ENCODE measurements around the gene MACROD2. TPM values are rescaled to one million over a fixed set of nuclear protein-coding genes. Genes with fewer than 3 reads are reported as not detected.

The MACROD2 gene
- polyA plus RNA-seq, 2 of the 4 experiments (the other 2 are of a cell fraction): 0.96 to 1.3 TPM

- no peak overlapping the region for H3K27ac ChIP-seq
- ChIA-PET CTCF (interaction anchor here (0.6 to 2.3 kb wide), 2 partner anchors 10 to 34 kb away, joined by 3 to 12 read pairs; no protein-coding TSS in a partner anchor), POLR2A (no interaction called here)
- no peak overlapping the region for H3K4me3 ChIP-seq
- TF ChIP-seq CBX8 (IDR thresholded peaks at IDR 0.05) (no peak), MAFK (IDR thresholded peaks at IDR 0.05; ENCODE audit: partially characterized antibody) (no peak), USF2 (IDR thresholded peaks at IDR 0.05) (no peak), CEBPB (IDR thresholded peaks at IDR 0.05) (no peak), ELK1 (IDR thresholded peaks at IDR 0.05; ENCODE audit: low read depth, low read length) (no peak), TP53 (CRISPR knock-in tag; IDR thresholded peaks at IDR 0.05) (no peak), NR3C1 (IDR thresholded peaks at IDR 0.05) (no peak), CHD2 (IDR thresholded peaks at IDR 0.05; ENCODE audit: low read length, partially characterized antibody) (no peak), JUN (IDR thresholded peaks at IDR 0.05) (no peak), HEYL (CRISPR knock-in tag; IDR thresholded peaks at IDR 0.05) (no peak), REST (IDR thresholded peaks at IDR 0.05) (no peak), EHF (CRISPR knock-in tag; IDR thresholded peaks at IDR 0.05) (no peak), TFCP2L1 (CRISPR knock-in tag; IDR thresholded peaks at IDR 0.05) (no peak), PHF8 (IDR thresholded peaks at IDR 0.05; ENCODE audit: borderline replicate concordance, low read depth) (no peak), ZNF302 (CRISPR knock-in tag; IDR thresholded peaks at IDR 0.05) (no peak), SREBF2 (IDR thresholded peaks at IDR 0.05) (no peak)
- TF ChIP-seq, protein P1, sequence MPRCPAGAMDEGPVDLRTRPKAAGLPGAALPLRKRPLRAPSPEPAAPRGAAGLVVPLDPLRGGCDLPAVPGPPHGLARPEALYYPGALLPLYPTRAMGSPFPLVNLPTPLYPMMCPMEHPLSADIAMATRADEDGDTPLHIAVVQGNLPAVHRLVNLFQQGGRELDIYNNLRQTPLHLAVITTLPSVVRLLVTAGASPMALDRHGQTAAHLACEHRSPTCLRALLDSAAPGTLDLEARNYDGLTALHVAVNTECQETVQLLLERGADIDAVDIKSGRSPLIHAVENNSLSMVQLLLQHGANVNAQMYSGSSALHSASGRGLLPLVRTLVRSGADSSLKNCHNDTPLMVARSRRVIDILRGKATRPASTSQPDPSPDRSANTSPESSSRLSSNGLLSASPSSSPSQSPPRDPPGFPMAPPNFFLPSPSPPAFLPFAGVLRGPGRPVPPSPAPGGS (IDR thresholded peaks at IDR 0.05): no peak
- TF ChIP-seq, protein P2, sequence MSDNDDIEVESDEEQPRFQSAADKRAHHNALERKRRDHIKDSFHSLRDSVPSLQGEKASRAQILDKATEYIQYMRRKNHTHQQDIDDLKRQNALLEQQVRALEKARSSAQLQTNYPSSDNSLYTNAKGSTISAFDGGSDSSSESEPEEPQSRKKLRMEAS (IDR thresholded peaks at IDR 0.05): no peak
- TF ChIP-seq, protein P3, sequence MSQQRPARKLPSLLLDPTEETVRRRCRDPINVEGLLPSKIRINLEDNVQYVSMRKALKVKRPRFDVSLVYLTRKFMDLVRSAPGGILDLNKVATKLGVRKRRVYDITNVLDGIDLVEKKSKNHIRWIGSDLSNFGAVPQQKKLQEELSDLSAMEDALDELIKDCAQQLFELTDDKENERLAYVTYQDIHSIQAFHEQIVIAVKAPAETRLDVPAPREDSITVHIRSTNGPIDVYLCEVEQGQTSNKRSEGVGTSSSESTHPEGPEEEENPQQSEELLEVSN (IDR thresholded peaks at IDR 0.05; ENCODE audit: borderline replicate concordance, low read depth): no peak
- WGBS (ENCODE audit: missing lambda C conversion rate): 80% methylated on average over 5 of the region's 5 CpGs
- DNase-seq (ENCODE audit: low read depth in 1 of 2, low spot score in 1 of 2) (no peak), ATAC-seq (no peak), FAIRE-seq (no peak)
- H3K9me3 ChIP-seq: no peaks in the 10 kb centered on the region
- no peak overlapping the region for H3K4me2 ChIP-seq
- H3K4me1 ChIP-seq: no peaks in the 10 kb centered on the region; the same call in 2 of the 3 replicates
Observed at GRCh38 chr20:14064921-14065320, 69.6 kb downstream of the MACROD2 start.

GRCh38 chr20:14065774-14066173, 70.5 kb downstream of the MACROD2 start:
- no peaks in the 10 kb centered on the region for H3K9me3 ChIP-seq
- H3K27ac ChIP-seq: no peak overlapping the region
- no peak overlapping the region for H3K4me2 ChIP-seq
- CTCF ChIA-PET: interaction anchor here (0.6 to 2.3 kb wide), 2 partner anchors 11 to 33 kb away, joined by 3 to 12 read pairs; no protein-coding TSS in a partner anchor
- no peaks in the 10 kb centered on the region; the same call in 2 of the 3 replicates for H3K4me1 ChIP-seq
- WGBS (ENCODE audit: missing lambda C conversion rate): 63% methylated on average over 3 of the region's 3 CpGs
- FAIRE-seq: peak; percentile 23
- no peak for ATAC-seq
- POLR2A ChIA-PET: no interaction called here
- no peak for DNase-seq (ENCODE audit: low read depth in 1 of 2, low spot score in 1 of 2)
- no peak overlapping the region for H3K4me3 ChIP-seq
- TF ChIP-seq, protein P4, sequence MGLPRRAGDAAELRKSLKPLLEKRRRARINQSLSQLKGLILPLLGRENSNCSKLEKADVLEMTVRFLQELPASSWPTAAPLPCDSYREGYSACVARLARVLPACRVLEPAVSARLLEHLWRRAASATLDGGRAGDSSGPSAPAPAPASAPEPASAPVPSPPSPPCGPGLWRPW (IDR thresholded peaks at IDR 0.05): no peak
- no peak for TF ChIP-seq MAZ (IDR thresholded peaks at IDR 0.05; ENCODE audit: borderline replicate concordance, low read depth, low read length)
- TF ChIP-seq RCOR1 (IDR thresholded peaks at IDR 0.05; ENCODE audit: low read depth, low read length): no peak
- TF ChIP-seq POLR2AphosphoS2 (conservative IDR thresholded peaks at IDR 0.05; ENCODE audit: low read length): no peak
- no peak for TF ChIP-seq RARB (CRISPR knock-in tag; IDR thresholded peaks at IDR 0.05)
- TF ChIP-seq, protein P5, sequence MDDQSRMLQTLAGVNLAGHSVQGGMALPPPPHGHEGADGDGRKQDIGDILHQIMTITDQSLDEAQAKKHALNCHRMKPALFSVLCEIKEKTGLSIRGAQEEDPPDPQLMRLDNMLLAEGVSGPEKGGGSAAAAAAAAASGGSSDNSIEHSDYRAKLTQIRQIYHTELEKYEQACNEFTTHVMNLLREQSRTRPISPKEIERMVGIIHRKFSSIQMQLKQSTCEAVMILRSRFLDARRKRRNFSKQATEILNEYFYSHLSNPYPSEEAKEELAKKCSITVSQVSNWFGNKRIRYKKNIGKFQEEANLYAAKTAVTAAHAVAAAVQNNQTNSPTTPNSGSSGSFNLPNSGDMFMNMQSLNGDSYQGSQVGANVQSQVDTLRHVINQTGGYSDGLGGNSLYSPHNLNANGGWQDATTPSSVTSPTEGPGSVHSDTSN (IDR thresholded peaks at IDR 0.05): no peak
- no peak for TF ChIP-seq RNF2 (IDR thresholded peaks at IDR 0.05; ENCODE audit: borderline replicate concordance, low read depth)
- TF ChIP-seq GATA3 (IDR thresholded peaks at IDR 0.05; ENCODE audit: borderline replicate concordance): no peak
- TF ChIP-seq FOXS1 (CRISPR knock-in tag; IDR thresholded peaks at IDR 0.05): no peak

All from A549 (cell line).